ENCODE results near the gene CATSPERZ. TPM values are rescaled to one million over a fixed set of nuclear protein-coding genes. Genes with fewer than 3 reads are reported as not detected.

Gene CATSPERZ
- total and polyA plus RNA-seq, 5 donors = 0.14 TPM; not detected in 4

GRCh38 chr11:64289002-64289564 is 11.1 kb upstream of the CATSPERZ start:
- intact Hi-C loops (cut with DNase I) = no loop called here
- WGBS = 95% methylated on average over 13 of the region's 13 CpGs
- DNase-seq (no peak), ATAC-seq (no peak)
- H3K27ac ChIP-seq (ENCODE audit: low read length) = no peak overlapping the region
- no peak overlapping the region for H3K4me3 ChIP-seq (ENCODE audit: low read length)
- peaks cover 5% of the 10 kb centered on the region for H3K4me1 ChIP-seq (ENCODE audit: control insufficient read depth, insufficient read depth, low read length)
- H3K27me3 ChIP-seq (ENCODE audit: control insufficient read depth, insufficient read depth) = no peaks in the 10 kb centered on the region
- H3K9me3 ChIP-seq (ENCODE audit: control insufficient read depth, low read length) = no peaks in the 10 kb centered on the region

- 47% methylated on average over 10 of the region's 10 CpGs for WGBS
Measured at GRCh38 chr11:64290352-64291261, 9.6 kb upstream of the CATSPERZ start.

GRCh38 chr11:64291262-64291751 is 8.9 kb upstream of the CATSPERZ start, which contains the start of gene KCNK4:
KCNK4 (plus strand) TSS chr11:64291302; CDS start chr11:64293019, 1,717 bp downstream.
- peak within 1 kb of the TSS; percentile 39 for H3K4me3 ChIP-seq (ENCODE audit: low read length)
- whole genome bisulfite sequencing = 3% methylated on average over 45 of the region's 45 CpGs
- ATAC-seq = no peak
- H3K9me3 ChIP-seq (ENCODE audit: control insufficient read depth, low read length) = no peaks in the 10 kb centered on the region
- H3K27me3 ChIP-seq (ENCODE audit: control insufficient read depth, insufficient read depth) = no peaks in the 10 kb centered on the region
- intact Hi-C loops (cut with DNase I) = no loop called here
- DNase-seq = no peak
- H3K27ac ChIP-seq (ENCODE audit: low read length) = no peak within 1 kb of the TSS
- H3K4me1 ChIP-seq (ENCODE audit: control insufficient read depth, insufficient read depth, low read length) = peaks cover 5% of the 10 kb centered on the region

More at GRCh38 chr11:64290352-64291261, 9.6 kb upstream of the CATSPERZ start:
- H3K4me3 ChIP-seq (ENCODE audit: low read length) = no peak overlapping the region
- intact Hi-C loops (cut with DNase I) = no loop called here
- H3K27ac ChIP-seq (ENCODE audit: low read length) = no peak overlapping the region
- DNase-seq (no peak), ATAC-seq (no peak)
- H3K9me3 ChIP-seq (ENCODE audit: control insufficient read depth, low read length) = no peaks in the 10 kb centered on the region
- H3K27me3 ChIP-seq (ENCODE audit: control insufficient read depth, insufficient read depth) = no peaks in the 10 kb centered on the region
- peaks cover 5% of the 10 kb centered on the region for H3K4me1 ChIP-seq (ENCODE audit: control insufficient read depth, insufficient read depth, low read length)

GRCh38 chr11:64291752-64292459 is 8.3 kb upstream of the CATSPERZ start:
- H3K4me3 ChIP-seq (ENCODE audit: low read length) = peak overlapping the region; percentile 39
- no peak overlapping the region for H3K27ac ChIP-seq (ENCODE audit: low read length)
- H3K9me3 ChIP-seq (ENCODE audit: control insufficient read depth, low read length) = no peaks in the 10 kb centered on the region
- ATAC-seq (no peak), DNase-seq (no peak)
- intact Hi-C loops (cut with DNase I) = no loop called here
- no peaks in the 10 kb centered on the region for H3K27me3 ChIP-seq (ENCODE audit: control insufficient read depth, insufficient read depth)
- peaks cover 3% of the 10 kb centered on the region for H3K4me1 ChIP-seq (ENCODE audit: control insufficient read depth, insufficient read depth, low read length)
- WGBS = under 1% methylated on average over 96 of the region's 96 CpGs

GRCh38 chr11:64292460-64293254 is 7.5 kb upstream of the CATSPERZ start:
- DNase-seq = no peak
- Histone ChIP-seq H3K27me3 (ENCODE audit: control insufficient read depth, insufficient read depth) (no peaks in the 10 kb centered on the region), H3K27ac (ENCODE audit: low read length) (no peak overlapping the region), H3K4me1 (ENCODE audit: control insufficient read depth, insufficient read depth, low read length) (peaks cover 3% of the 10 kb centered on the region), H3K4me3 (ENCODE audit: low read length) (peak overlapping the region; percentile 39), H3K9me3 (ENCODE audit: control insufficient read depth, low read length) (no peaks in the 10 kb centered on the region)
- ATAC-seq = peak in 1 of 2 donors; percentile 12
- intact Hi-C loops (cut with DNase I) = no loop called here
- 32% methylated on average over 42 of the region's 42 CpGs for WGBS

GRCh38 chr11:64294774-64295173 is 5.4 kb upstream of the CATSPERZ start:
- ATAC-seq (no peak), DNase-seq (no peak)
- 46% methylated on average over 3 of the region's 3 CpGs for WGBS
- Histone ChIP-seq H3K4me1 (ENCODE audit: control insufficient read depth, insufficient read depth, low read length) (peaks cover 3% of the 10 kb centered on the region), H3K9me3 (ENCODE audit: control insufficient read depth, low read length) (no peaks in the 10 kb centered on the region), H3K4me3 (ENCODE audit: low read length) (no peak overlapping the region), H3K27me3 (ENCODE audit: control insufficient read depth, insufficient read depth) (no peaks in the 10 kb centered on the region), H3K27ac (ENCODE audit: low read length) (no peak overlapping the region)
- intact Hi-C loops (cut with DNase I) = no loop called here

- intact Hi-C loops (cut with DNase I) = no loop called here
- Histone ChIP-seq H3K4me1 (ENCODE audit: control insufficient read depth, insufficient read depth, low read length) (peaks cover 4% of the 10 kb centered on the region), H3K27ac (ENCODE audit: low read length) (no peak overlapping the region), H3K9me3 (ENCODE audit: control insufficient read depth, low read length) (no peaks in the 10 kb centered on the region), H3K4me3 (ENCODE audit: low read length) (no peak overlapping the region), H3K27me3 (ENCODE audit: control insufficient read depth, insufficient read depth) (no peaks in the 10 kb centered on the region)
- WGBS = 94% methylated on average over 4 of the region's 4 CpGs
- DNase-seq (no peak), ATAC-seq (no peak)
Measured at GRCh38 chr11:64295760-64296159, 4.4 kb upstream of the CATSPERZ start.

GRCh38 chr11:64296236-64296635 is 3.9 kb upstream of the CATSPERZ start:
- 38% methylated on average over 1 of the region's 1 CpG for WGBS

GRCh38 chr11:64296830-64297698 is 3.1 kb upstream of the CATSPERZ start:
- no peaks in the 10 kb centered on the region for H3K27me3 ChIP-seq (ENCODE audit: control insufficient read depth, insufficient read depth)
- no peak for DNase-seq
- H3K4me3 ChIP-seq (ENCODE audit: low read length) = no peak overlapping the region
- WGBS = 14% methylated on average over 34 of the region's 34 CpGs
- ATAC-seq = no peak
- intact Hi-C loops (cut with DNase I) = no loop called here
- no peaks in the 10 kb centered on the region for H3K9me3 ChIP-seq (ENCODE audit: control insufficient read depth, low read length)
- no peak overlapping the region for H3K27ac ChIP-seq (ENCODE audit: low read length)
- H3K4me1 ChIP-seq (ENCODE audit: control insufficient read depth, insufficient read depth, low read length) = peaks cover 2% of the 10 kb centered on the region

More at GRCh38 chr11:64296236-64296635, 3.9 kb upstream of the CATSPERZ start:
- H3K4me3 ChIP-seq (ENCODE audit: low read length) = no peak overlapping the region
- DNase-seq = no peak
- H3K27ac ChIP-seq (ENCODE audit: low read length) = no peak overlapping the region
- H3K9me3 ChIP-seq (ENCODE audit: control insufficient read depth, low read length) = no peaks in the 10 kb centered on the region
- no peak for ATAC-seq
- H3K4me1 ChIP-seq (ENCODE audit: control insufficient read depth, insufficient read depth, low read length) = peaks cover 4% of the 10 kb centered on the region
- no peaks in the 10 kb centered on the region for H3K27me3 ChIP-seq (ENCODE audit: control insufficient read depth, insufficient read depth)
- intact Hi-C loops (cut with DNase I) = no loop called here

All from right cardiac atrium (tissue), 5 donors.